AG08395 (cell line): Measurements from ENCODE around the gene ZNF672.

Source experiments
- DNase-seq: peaks from one replicate; pipeline ENCODE4 v3.0.0; 2012; ENCODE audit warnings: mixed read lengths, low spot score

ZNF672 gene

DNA sequence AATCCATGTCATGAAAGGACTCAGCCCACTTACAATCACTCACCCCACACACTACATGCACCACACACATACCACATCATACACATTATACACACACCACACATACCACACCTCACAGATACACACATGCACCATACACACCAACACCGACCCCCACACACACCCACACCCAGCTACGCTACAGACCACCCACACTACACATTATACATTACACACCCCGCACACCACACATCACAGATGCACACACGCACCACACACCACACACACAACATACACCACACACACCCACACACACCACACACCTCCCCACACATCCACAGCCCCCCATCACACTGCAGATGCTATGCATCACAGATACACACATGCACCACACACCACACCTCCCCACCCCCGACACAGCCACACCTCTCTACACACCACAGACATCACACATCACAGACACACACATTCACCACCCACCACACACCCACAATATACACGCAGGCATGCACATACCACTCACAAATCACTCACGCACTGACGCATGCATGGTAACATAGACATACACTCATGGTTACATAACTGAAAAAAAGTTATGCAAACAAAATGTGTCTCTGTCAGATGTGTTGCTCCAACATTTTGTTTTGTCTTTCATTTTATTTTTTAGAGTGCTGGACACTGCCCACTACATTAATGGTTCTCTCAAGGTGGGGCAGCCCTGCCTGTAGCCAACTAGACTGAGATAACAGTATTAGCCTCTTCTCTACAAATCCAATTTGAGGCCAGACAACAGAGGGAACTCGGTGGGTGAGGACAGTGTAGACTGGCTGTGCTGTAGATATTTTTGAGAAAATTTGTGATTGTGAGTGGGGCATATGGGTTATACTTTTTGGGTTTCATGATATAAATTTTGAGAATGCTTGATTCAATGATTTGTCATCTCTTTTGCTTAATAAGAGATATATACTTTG lies 52.8 kb downstream of the ZNF672 start:
- no peak for DNase-seq

DNA sequence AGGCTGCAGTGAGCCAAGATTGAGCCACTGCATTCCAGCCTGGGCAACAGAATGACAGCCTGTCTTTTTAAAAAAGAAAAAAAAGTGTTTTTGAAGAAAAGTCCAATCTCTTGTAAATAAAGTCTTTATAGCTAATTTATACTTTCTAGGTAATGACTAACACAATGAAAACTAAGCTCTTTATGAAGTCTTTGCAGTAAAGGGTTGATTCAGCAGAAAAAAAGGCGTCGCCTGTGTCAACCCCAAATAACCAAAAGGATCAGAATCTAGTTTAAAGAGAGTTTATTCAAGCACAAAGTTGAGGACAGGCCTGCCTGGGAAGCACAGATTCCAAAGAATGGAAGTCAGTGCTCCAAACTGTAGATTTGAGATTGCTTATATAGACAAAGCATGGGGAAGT lies 53.7 kb downstream of the ZNF672 start:
- DNase-seq: no peak

DNA sequence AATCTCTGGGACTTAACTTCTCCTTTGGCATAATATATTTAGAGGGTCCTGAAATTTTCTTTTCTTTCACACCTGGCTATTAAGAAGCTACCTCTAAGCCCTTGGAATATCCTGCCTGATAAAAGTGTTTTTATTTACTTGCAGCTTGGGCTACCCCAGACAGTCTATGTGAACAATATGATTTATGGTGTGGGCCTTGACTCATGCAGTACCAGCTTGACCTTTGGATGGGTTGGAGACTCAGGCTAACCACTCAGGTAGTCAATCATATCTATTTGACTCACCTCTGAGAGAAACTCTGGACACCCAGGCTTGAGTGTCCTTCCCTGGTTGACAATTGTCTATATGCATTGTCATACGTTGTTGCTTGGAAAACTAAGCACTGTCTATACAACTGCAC lies 54.6 kb downstream of the ZNF672 start:
- DNase-seq: no peak

DNA sequence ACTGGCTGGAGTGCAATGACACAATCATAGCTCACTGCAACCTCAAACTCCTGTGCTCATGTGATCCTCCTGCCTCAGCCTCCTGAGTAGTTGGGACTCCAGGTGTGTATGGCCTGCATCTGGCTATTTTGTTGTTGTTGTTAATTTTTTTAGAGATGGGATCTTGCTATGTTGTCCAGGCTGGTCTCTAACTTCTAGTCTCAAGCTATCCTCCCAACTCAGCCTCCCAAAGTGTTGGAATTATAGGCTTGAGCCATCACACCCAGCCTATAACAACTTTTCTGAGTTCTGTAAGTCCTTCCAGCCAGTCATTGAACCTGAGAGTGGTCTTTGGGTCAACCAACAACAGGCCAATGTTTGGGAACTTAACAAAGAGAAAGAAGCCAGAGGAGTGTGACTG lies 56.8 kb downstream of the ZNF672 start:
- no peak for DNase-seq

DNA sequence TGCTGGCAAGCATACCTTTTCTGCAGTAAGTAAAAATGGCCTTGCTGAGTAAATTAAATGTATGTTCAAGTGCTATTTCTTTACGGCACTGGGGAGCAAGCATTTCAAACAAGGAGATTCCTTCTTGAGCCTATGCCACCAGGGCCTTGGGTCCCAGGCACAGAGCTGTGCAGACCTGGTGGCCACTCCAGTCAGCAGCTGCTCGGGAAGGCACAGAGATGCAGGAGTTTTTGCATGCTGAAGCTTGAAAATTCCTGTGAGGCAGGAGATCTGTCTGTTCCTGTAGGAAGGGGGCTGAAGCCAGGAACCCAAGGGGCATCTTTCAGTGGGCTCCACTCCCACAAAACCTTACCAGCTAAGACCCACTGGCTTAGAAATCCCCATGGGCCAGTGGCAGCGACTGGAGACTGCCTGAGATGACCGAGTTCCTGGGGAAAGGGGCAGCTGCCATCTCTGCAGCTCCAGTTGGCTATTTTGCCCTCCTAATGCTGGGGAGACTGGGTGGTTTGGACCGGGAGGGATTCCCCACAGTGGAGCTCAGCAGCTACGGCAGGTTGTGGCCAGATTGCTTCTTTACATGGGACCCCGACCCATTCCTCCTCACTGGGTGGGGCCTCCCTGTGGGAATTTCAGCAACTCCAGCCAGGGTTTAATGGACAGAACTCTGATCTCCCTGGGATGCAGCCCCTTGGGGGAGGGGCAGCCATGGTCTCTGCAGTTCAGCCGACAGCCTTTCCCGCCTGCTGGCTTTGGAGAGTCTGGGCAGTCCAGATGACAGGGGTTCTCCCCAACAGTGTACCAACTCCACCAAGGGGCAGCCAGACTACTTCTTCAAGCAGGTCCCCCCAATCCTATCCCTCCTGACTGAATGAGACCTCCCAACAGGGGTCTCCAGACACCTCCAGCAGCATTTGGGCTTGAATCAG lies 59.7 kb downstream of the ZNF672 start:
- DNase-seq: no peak
